Hepatocyte (in vitro differentiated cells): ENCODE measurements around the gene DVL1. TPM values are rescaled to one million over a fixed set of nuclear protein-coding genes. Genes with fewer than 3 reads are reported as not detected.

Source experiments
- DNase-seq: peaks from one replicate; pipeline ENCODE4 v3.0.0-alpha.2; 2016; ENCODE audit warnings: low spot score
- H2AFZ ChIP-seq: fragments of 200-600 bp; sonication (generic); 2 replicates; pipeline ENCODE4 v1.6.0; 2016; ENCODE audit warnings: antibody characterized with exemption, mild to moderate bottlenecking
- H3K27ac ChIP-seq: fragments of 200-600 bp; sonication (generic); 2 replicates; pipeline ENCODE4 v1.5.1; 2016; ENCODE audit warnings: mild to moderate bottlenecking
- H3K27me3 ChIP-seq: fragments of 200-600 bp; sonication (generic); 2 replicates; pipeline ENCODE4 v1.6.1; 2016
- H3K36me3 ChIP-seq: fragments of 200-600 bp; sonication (generic); replicated peaks from 2 replicates; pipeline ENCODE4 v1.5.1; 2016; ENCODE audit warnings: low read depth; ENCODE audit not compliant: insufficient read depth
- H3K4me1 ChIP-seq: fragments of 200-600 bp; sonication (generic); 2 replicates; pipeline ENCODE4 v1.5.1; 2016; ENCODE audit warnings: mild to moderate bottlenecking, moderate library complexity; ENCODE audit not compliant: insufficient read depth
- H3K4me2 ChIP-seq: fragments of 200-600 bp; sonication (generic); 2 replicates; pipeline ENCODE4 v1.6.0; 2016
- H3K4me3 ChIP-seq: fragments of 200-600 bp; sonication (generic); 2 replicates; pipeline ENCODE4 v1.5.1; 2016; ENCODE audit warnings: mild to moderate bottlenecking
- H3K79me2 ChIP-seq: fragments of 200-600 bp; sonication (generic); 2 replicates; pipeline ENCODE4 v1.6.0; 2017; ENCODE audit warnings: mild to moderate bottlenecking
- H3K9me2 ChIP-seq: fragments of 200-600 bp; sonication (generic); replicated peaks from 2 replicates; pipeline ENCODE4 v1.6.0; 2017; ENCODE audit warnings: mild to moderate bottlenecking; ENCODE audit not compliant: insufficient read depth
- H3K9me3 ChIP-seq: fragments of 200-600 bp; sonication (generic); 2 replicates; pipeline ENCODE4 v1.5.1; 2016; ENCODE audit warnings: low read depth, mild to moderate bottlenecking
- H4K20me1 ChIP-seq: fragments of 200-600 bp; sonication (generic); 2 replicates; pipeline ENCODE4 v1.6.0; 2016; ENCODE audit warnings: mild to moderate bottlenecking; ENCODE audit not compliant: insufficient read depth, poor library complexity, severe bottlenecking
- CTCF ChIP-seq: fragments of 200-600 bp; sonication (generic); IDR thresholded peaks from 2 replicates; pipeline ENCODE4 v1.5.1; 2016; ENCODE audit warnings: antibody characterized with exemption, mild to moderate bottlenecking; ENCODE audit not compliant: poor library complexity
- EZH2 ChIP-seq: fragments of 200-600 bp; sonication (generic); IDR thresholded peaks from 2 replicates; pipeline ENCODE4 v1.6.1; 2016; ENCODE audit warnings: antibody characterized with exemption, mild to moderate bottlenecking, borderline replicate concordance
- EZH2phosphoT487 ChIP-seq: fragments of 200-600 bp; sonication (generic); IDR thresholded peaks from one replicate; pipeline ENCODE4 v1.6.1; 2018; ENCODE audit warnings: antibody characterized with exemption, mild to moderate bottlenecking, low read depth, moderate library complexity; ENCODE audit not compliant: unreplicated experiment, severe bottlenecking
- WGBS: methylation state at CpG from one replicate; pipeline ENCODE4 v1.1.6; 2016; ENCODE audit warnings: low lambda C conversion rate; ENCODE audit errors: missing lambda C conversion rate; 5-methylcytosine and 5-hydroxymethylcytosine counted together
- polyA plus RNA-seq: library from polyadenylated mRNA; unstranded; fragments of >200 nt; fragmentation: Nextera tagmentation; extraction: Ambion mirVana; gene quantifications from 2 replicates; pipeline ENCODE4 v1.2.1, GENCODE V29; 2016
- total RNA-seq: library from RNA; depleted of rRNA; stranded (reverse); fragments of >200 nt; gene quantifications from 2 replicates; pipeline ENCODE4 v1.2.3, GENCODE V29; 2014

DVL1 gene
- total and polyA plus RNA-seq, 2 experiments from 2014 or later = 49.1 to 61.6 TPM

GRCh38 chr1:1322952-1323351, 26.3 kb downstream of the DVL1 start:
- DNase-seq = no peak
- H3K9me2 ChIP-seq = no peaks in the 10 kb centered on the region
- H3K79me2 ChIP-seq = peaks cover 77% of the 10 kb centered on the region
- no peak for TF ChIP-seq EZH2phosphoT487
- no peak for TF ChIP-seq EZH2
- TF ChIP-seq CTCF = no peak
- no peaks in the 10 kb centered on the region for H3K27me3 ChIP-seq
- peaks cover 28% of the 10 kb centered on the region for H4K20me1 ChIP-seq
- H2AFZ ChIP-seq = no peak overlapping the region
- peak overlapping the region; percentile 66 for H3K4me2 ChIP-seq
- no peaks in the 10 kb centered on the region for H3K9me3 ChIP-seq
- H3K36me3 ChIP-seq = no peaks in the 10 kb centered on the region
- no peak overlapping the region for H3K27ac ChIP-seq
- H3K4me3 ChIP-seq = no peak overlapping the region
- WGBS = 93% methylated on average over 10 of the region's 10 CpGs
- H3K4me1 ChIP-seq = peaks cover 15% of the 10 kb centered on the region

GRCh38 chr1:1322418-1322817, 26.8 kb downstream of the DVL1 start:
- no peak for TF ChIP-seq EZH2phosphoT487
- no peak for TF ChIP-seq CTCF
- TF ChIP-seq EZH2 = no peak
- peaks cover 82% of the 10 kb centered on the region for H3K79me2 ChIP-seq
- H3K9me3 ChIP-seq = no peaks in the 10 kb centered on the region
- no peaks in the 10 kb centered on the region for H3K36me3 ChIP-seq
- peaks cover 20% of the 10 kb centered on the region for H3K4me1 ChIP-seq
- H3K9me2 ChIP-seq = no peaks in the 10 kb centered on the region
- H3K27me3 ChIP-seq = no peaks in the 10 kb centered on the region
- H3K27ac ChIP-seq = no peak overlapping the region
- H3K4me3 ChIP-seq = no peak overlapping the region
- no peak overlapping the region for H2AFZ ChIP-seq
- no peak overlapping the region for H3K4me2 ChIP-seq
- H4K20me1 ChIP-seq = peaks cover 29% of the 10 kb centered on the region
- 96% methylated on average over 2 of the region's 14 CpGs for WGBS
- DNase-seq = no peak

- Histone ChIP-seq H3K4me3 (no peak overlapping the region), H2AFZ (no peak overlapping the region), H3K36me3 (no peaks in the 10 kb centered on the region), H3K79me2 (peaks cover 86% of the 10 kb centered on the region), H3K27me3 (no peaks in the 10 kb centered on the region), H3K4me1 (peaks cover 20% of the 10 kb centered on the region), H3K27ac (no peak overlapping the region), H3K9me3 (no peaks in the 10 kb centered on the region), H3K4me2 (no peak overlapping the region), H4K20me1 (peaks cover 32% of the 10 kb centered on the region), H3K9me2 (no peaks in the 10 kb centered on the region)
- TF ChIP-seq EZH2 (no peak), CTCF (no peak), EZH2phosphoT487 (no peak)
- no peak for DNase-seq
- 99% methylated on average over 7 of the region's 8 CpGs for WGBS
These were observed 27.7 kb downstream of the DVL1 start for GRCh38 chr1:1321477-1321876.
